ENCODE data around the gene CNDP2.

DNA sequence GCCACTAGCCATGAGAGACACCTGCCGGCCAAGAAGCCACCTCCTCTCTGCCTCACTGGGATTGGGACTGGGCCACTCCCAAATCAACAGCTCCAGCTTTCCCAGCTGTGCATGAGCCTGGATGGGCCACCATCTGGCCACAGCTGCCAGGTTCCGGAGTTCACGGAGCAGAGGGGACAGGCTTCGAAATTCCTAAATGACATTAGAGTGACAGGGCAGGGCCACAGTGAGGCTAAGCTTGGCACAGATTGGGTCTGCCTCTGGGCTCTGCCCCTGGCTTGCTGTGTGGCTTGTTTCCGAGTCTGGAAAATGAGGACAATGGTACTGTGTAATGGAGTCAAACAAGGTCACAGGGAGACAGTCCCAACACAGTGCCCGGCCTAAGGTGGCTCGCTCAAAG lies 45.5 kb upstream of the CNDP2 start:
- TF ChIP-seq, protein P1, sequence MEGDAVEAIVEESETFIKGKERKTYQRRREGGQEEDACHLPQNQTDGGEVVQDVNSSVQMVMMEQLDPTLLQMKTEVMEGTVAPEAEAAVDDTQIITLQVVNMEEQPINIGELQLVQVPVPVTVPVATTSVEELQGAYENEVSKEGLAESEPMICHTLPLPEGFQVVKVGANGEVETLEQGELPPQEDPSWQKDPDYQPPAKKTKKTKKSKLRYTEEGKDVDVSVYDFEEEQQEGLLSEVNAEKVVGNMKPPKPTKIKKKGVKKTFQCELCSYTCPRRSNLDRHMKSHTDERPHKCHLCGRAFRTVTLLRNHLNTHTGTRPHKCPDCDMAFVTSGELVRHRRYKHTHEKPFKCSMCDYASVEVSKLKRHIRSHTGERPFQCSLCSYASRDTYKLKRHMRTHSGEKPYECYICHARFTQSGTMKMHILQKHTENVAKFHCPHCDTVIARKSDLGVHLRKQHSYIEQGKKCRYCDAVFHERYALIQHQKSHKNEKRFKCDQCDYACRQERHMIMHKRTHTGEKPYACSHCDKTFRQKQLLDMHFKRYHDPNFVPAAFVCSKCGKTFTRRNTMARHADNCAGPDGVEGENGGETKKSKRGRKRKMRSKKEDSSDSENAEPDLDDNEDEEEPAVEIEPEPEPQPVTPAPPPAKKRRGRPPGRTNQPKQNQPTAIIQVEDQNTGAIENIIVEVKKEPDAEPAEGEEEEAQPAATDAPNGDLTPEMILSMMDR (IDR thresholded peaks at IDR 0.05; ENCODE audit: low read length), result no peak
- TF ChIP-seq EZH2 (IDR thresholded peaks at IDR 0.05; ENCODE audit: borderline replicate concordance, low read length), result no peak

All from OCI-LY1 (cell line).